GM18867 (cell line): ENCODE data around the gene CD52.
"Not testable (repeated sequence)": the region's sequence is repeated elsewhere in the genome, so short reads cannot be mapped to it uniquely, and the experiment has no call there.

Source experiments
- ATAC-seq: cut with Tn5 transposase; IDR thresholded peaks from one replicate; pipeline ENCODE4 v1.9.1; 2021; ENCODE audit warnings: mild to moderate bottlenecking, moderate library complexity; ENCODE audit not compliant: unreplicated experiment

CD52 gene

GRCh38 chr1:26297057-26297790, 20.5 kb upstream of the CD52 start:
- ATAC-seq, result no peak

- no peak for ATAC-seq
Observed at GRCh38 chr1:26297791-26298124, 20.0 kb upstream of the CD52 start.

- no peak for ATAC-seq
Observed at GRCh38 chr1:26300578-26301275, 17.0 kb upstream of the CD52 start.

DNA sequence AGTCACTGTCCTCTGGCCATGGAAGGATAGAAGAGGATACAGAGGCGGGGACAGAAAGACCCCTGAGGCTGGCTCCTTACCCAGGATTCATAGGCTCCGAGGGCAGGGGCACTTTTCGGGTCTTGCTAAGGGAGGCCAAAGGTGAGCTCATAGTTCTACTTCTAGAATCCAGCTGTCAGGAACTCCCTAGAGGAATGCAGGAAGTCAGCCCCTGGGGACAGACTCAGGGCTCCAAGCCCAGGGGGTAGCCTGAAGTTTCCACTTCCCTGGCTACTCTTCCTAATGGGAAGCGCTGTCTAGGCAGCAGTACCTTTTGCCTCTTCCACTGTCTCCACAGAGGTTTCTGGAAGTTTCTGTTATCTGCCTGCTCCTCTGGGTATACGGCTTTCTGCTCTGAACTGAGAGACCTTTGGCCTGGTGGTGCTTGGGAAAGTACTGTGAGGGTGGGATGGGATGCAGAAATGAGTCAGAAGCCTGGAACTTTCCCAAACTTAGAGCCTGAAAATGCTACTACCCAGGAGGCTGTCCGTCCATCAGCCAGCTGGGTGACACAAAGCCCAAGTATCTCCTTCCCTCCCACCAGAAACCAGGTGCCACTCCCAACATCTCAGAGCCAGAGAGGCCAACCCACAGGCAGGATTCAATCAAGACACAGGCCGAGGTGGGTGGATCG, 14.9 kb upstream of the CD52 start:
- ATAC-seq, result no peak

DNA sequence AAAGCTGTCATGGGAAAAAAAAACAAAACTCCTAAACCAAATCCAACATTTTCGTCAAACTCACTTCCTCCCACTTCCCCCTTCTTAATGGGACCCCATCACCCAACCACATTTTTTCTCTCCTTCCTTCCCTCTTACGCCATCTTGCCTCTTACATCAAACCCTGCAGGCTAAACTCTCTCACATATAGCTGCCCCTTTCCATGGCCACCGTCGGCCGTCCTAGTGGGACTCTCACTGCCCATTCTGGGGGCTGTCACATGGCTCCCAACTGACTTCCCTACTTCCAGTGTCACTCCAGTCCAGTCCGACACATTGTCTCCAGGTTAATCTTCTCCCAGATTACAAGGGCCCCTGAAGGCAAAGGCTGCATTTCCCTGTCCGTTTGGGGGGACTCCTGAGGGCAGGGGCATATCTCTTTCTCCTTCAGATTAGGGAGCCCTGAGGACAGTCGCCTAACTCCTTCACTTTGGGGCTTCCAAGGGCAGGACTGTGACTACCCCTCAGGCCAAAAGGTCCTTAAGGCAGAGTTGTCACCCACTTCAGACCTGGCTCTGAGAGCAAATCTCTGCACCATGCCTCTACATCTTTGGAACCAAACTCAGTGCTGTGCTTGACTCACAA, 12.0 kb upstream of the CD52 start:
- ATAC-seq, result no peak

GRCh38 chr1:26306290-26307229, 11.2 kb upstream of the CD52 start, which contains the start of gene UBXN11:
Gene UBXN11 (minus strand): TSS chr1:26306636. CDS start chr1:26302883, 3,753 bp downstream.
- peak; percentile 98 for ATAC-seq

GRCh38 chr1:26307363-26307781, 10.4 kb upstream of the CD52 start:
- no peak for ATAC-seq

- ATAC-seq, result not testable (repeated sequence)
Observed at GRCh38 chr1:26307966-26308899, 9.5 kb upstream of the CD52 start.

- ATAC-seq, result no peak
Observed at GRCh38 chr1:26314501-26314900, 3.3 kb upstream of the CD52 start.

GRCh38 chr1:26315874-26316850, 1.6 kb upstream of the CD52 start:
- no peak for ATAC-seq

DNA sequence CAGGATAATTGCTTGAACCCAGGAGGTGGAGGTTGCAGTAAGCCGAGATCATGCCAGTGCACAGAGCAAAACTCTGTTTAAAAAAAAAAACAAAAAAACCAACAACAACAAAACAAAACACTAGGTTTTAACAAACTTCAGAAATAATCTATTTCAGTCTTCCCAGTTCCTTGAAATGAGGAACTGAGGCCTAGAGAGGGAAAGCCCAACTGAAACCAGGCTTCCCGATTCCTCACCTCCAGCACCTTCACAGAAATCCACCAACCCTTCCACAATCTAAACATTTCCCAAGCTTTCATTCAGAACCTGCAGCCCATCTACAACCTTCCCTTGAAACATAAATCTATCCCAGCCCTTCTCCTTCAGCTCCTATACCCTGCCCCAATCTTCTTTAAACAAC, 612 bp upstream of the CD52 start:
- ATAC-seq, result no peak

GRCh38 chr1:26318338-26319064, 743 bp downstream of the CD52 start:
- no peak for ATAC-seq

GRCh38 chr1:26320896-26321295, 3.1 kb downstream of the CD52 start:
- no peak for ATAC-seq

DNA sequence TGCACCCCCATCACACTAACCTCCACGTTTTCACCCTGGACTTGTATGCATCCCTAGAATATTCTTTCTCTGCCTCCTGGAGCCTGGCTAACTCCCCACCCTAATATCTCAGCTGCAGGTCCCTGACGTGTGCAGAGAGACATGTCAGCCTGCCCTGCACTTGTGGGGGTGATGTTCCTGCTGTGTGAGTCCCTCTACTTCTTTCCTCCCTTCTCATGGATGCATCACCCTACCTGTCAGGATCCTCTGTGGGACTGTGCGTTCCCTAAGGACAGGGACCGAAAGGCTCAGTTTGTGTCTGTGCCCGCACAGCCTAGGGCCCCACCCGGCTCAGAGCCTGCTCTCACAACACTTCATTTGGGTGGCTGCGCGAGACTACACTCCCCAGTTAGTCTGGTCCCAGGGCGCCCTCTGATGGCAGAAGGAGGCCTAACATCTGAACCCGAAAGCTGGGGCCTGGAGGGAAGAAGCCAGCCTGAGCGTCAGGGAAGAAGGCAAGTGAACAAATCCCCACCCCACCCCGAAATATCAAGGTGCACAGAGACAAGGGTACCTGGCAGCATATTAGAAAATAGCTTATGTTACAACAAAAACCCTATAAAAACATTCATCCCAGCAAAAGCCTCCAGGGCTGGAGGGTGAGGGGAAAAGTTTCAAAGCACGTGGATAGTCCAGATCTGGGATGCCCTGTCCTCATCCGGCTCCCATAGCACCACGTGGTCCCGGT, 3.7 kb downstream of the CD52 start:
- ATAC-seq, result peak; percentile 42

DNA sequence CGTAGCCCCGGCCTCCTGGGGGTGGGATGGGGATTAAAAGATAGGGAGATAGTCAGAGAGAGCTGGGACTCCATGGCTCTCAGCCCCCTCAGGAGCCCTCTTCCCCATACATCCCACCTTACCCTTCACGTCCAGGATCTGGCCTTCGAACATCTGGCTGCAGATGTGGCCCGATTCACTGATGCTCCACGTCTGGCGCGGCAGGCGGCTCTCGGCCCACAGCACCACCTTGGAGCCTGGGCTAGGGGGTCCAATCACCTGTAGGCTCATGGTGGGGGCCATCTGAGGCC, 4.2 kb downstream of the CD52 start:
- ATAC-seq, result no peak

DNA sequence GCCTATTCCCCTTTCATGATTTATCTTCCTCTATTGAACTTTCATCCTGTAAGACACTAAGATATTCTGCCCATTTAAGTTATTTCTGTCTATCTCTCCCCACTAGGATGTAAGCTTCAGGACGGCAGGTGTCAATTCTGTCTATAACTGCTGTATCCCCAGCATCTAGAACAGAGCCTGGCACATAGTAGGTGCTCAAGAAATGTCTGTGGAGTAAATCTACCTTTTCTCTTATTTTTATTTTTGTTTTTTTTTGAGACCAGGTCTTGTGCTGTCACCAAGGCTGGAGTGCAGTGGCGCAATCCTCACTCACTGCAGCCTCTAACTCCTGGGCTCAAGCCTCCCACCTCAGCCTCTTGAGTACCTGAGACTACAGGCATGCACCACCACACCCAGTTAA, 5.6 kb downstream of the CD52 start:
- no peak for ATAC-seq

GRCh38 chr1:26324550-26324949, 6.8 kb downstream of the CD52 start:
- ATAC-seq, result no peak
